NCI-H2227 (cell line): ENCODE results near the gene ZNF709.
"Not testable (repeated sequence)": the region's sequence is repeated elsewhere in the genome, so short reads cannot be mapped to it uniquely, and the experiment has no call there.

Experiments used
- DNase-seq: peaks from one replicate; lab custom pipeline; 2025; ENCODE audit not compliant: unreplicated experiment; lab: John Stamatoyannopoulos, UW

The ZNF709 gene

GRCh38 chr19:12453495-12453894, 31.1 kb downstream of the ZNF709 start:
- DNase-seq: no peak

GRCh38 chr19:12450844-12451243, 33.8 kb downstream of the ZNF709 start:
- no peak for DNase-seq

- DNase-seq: no peak
Observed at GRCh38 chr19:12448808-12449207, 35.8 kb downstream of the ZNF709 start.

- peak; percentile 96 for DNase-seq
Observed at GRCh38 chr19:12440541-12441316, 43.9 kb downstream of the ZNF709 start, which contains the start of gene ZNF443. Gene ZNF443 (minus strand): TSS chr19:12441021. CDS start chr19:12440914, 107 bp downstream.

GRCh38 chr19:12439686-12440540, 44.7 kb downstream of the ZNF709 start:
- peak; percentile 6 for DNase-seq

- DNase-seq: not testable (repeated sequence)
Observed at GRCh38 chr19:12430726-12431299, 53.8 kb downstream of the ZNF709 start.

GRCh38 chr19:12425888-12426274, 58.7 kb downstream of the ZNF709 start:
- no peak for DNase-seq

- no peak for DNase-seq
Observed at GRCh38 chr19:12425236-12425887, 59.3 kb downstream of the ZNF709 start.

- DNase-seq: not testable (repeated sequence)
Observed at GRCh38 chr19:12417273-12417672, 67.3 kb downstream of the ZNF709 start.

- no peak for DNase-seq
Observed at GRCh38 chr19:12411893-12412292, 72.7 kb downstream of the ZNF709 start.
